Left lung (tissue), 10 donors: Measurements from ENCODE around the gene ESYT3. TPM values are rescaled to one million over a fixed set of nuclear protein-coding genes. Genes with fewer than 3 reads are reported as not detected.

ENCODE experiments used
- ATAC-seq: fragments of 200-7000 bp; cut with Tn5 transposase; one replicate; pipeline ENCODE4 v1.9.1; 2020; ENCODE audit warnings: moderate library complexity
- DNase-seq, 4 donors: peaks; one replicate each; pipeline ENCODE4 v3.0.0-alpha.2; 2013 to 2020
- H3K27ac ChIP-seq, 2 donors: fragments of 200-600 bp; sonication (generic) in 1 of 2; one replicate each; pipeline versions ENCODE4 v1.5.0 to v1.8.0; 2020 to 2021
- H3K27me3 ChIP-seq, 2 donors: fragments of 200-600 bp; sonication (generic) in 1 of 2; one replicate each; pipeline versions ENCODE4 v1.5.0 to v1.8.0; 2020 to 2021
- H3K36me3 ChIP-seq, 2 donors: fragments of 200-600 bp; sonication (generic) in 1 of 2; one replicate each; pipeline versions ENCODE4 v1.5.0 to v1.8.0; 2020 to 2021
- H3K4me1 ChIP-seq, 2 donors: fragments of 200-600 bp; one replicate each; pipeline ENCODE4 v1.8.0; 2021
- H3K4me3 ChIP-seq, 2 donors: fragments of 200-600 bp; sonication (generic) in 1 of 2; one replicate each; pipeline versions ENCODE4 v1.5.0 to v1.8.0; 2020 to 2021; ENCODE audit warnings: mild to moderate bottlenecking in 1 of 2
- H3K9me3 ChIP-seq, 2 donors: fragments of 200-600 bp; sonication (generic) in 1 of 2; one replicate each; pipeline versions ENCODE4 v1.5.0 to v1.8.0; 2020 to 2021
- CTCF ChIP-seq, 2 donors: fragments of 200-600 bp; sonication (generic) in 1 of 2; IDR thresholded peaks; one replicate each; pipeline versions ENCODE4 v1.5.0 to v1.8.0; 2021; ENCODE audit warnings: antibody characterized with exemption in 2 of 2
- intact Hi-C, 2 donors: fragments of 100-400 bp; cut with DNase I; formaldehyde crosslinking; loops; one replicate each; pipeline versions ENCODE4 v1.11.2 to v1.14.2; 2022
- polyA plus RNA-seq, 6 donors: library from polyadenylated mRNA; unstranded; fragments of 120-200 nt; gene quantifications; one replicate each; pipeline ENCODE4 v1.2.1, GENCODE V29; 2013; ENCODE audit not compliant: insufficient read length in 6 of 6
- total RNA-seq, 2 donors: library from RNA; stranded (reverse); fragmentation: NEBNext Ultra II Directional; extraction: Animal tissue kit (Norgen Biotek cat#: 25700); gene quantifications; one replicate each; pipeline ENCODE4 v1.2.1, GENCODE V29; 2021
- donor health status: DM: no; HTN: yes; CAD: no.
- donor health status: DM: no; HTN: no; CAD: no.

The ESYT3 gene
- total and polyA plus RNA-seq, 8 donors, result 18.7 to 44.4 (median 37.4) TPM

- H3K27ac ChIP-seq, result peak overlapping the region in 1 of 2 donors; percentile 53
- intact Hi-C loops, result no loop called here
- ATAC-seq, result peak; percentile 22
These were observed 36.3 kb downstream of the ESYT3 start for GRCh38 chr3:138470687-138471086.

GRCh38 chr3:138471481-138471880 lies 37.1 kb downstream of the ESYT3 start:
- DNase-seq (no peak), ATAC-seq (no peak)
- H3K36me3 ChIP-seq, result no peaks in the 10 kb centered on the region
- no peak for TF ChIP-seq CTCF (IDR thresholded peaks at IDR 0.05)
- intact Hi-C loops, result no loop called here
- no peaks in the 10 kb centered on the region for H3K27me3 ChIP-seq
- no peaks in the 10 kb centered on the region for H3K9me3 ChIP-seq
- H3K4me3 ChIP-seq, result no peak overlapping the region
- no peak overlapping the region for H3K27ac ChIP-seq
- peaks cover 9 to 11% of the 10 kb centered on the region in 2 donors for H3K4me1 ChIP-seq

More at GRCh38 chr3:138470687-138471086, 36.3 kb downstream of the ESYT3 start:
- H3K4me3 ChIP-seq, result no peak overlapping the region
- no peaks in the 10 kb centered on the region for H3K9me3 ChIP-seq
- TF ChIP-seq CTCF (IDR thresholded peaks at IDR 0.05), result no peak
- H3K27me3 ChIP-seq, result no peaks in the 10 kb centered on the region
- no peak for DNase-seq
- H3K4me1 ChIP-seq, result peaks cover 9 to 11% of the 10 kb centered on the region in 2 donors
- no peaks in the 10 kb centered on the region for H3K36me3 ChIP-seq

- H3K9me3 ChIP-seq, result no peaks in the 10 kb centered on the region
- no peaks in the 10 kb centered on the region for H3K27me3 ChIP-seq
- H3K4me1 ChIP-seq, result peaks cover 9 to 11% of the 10 kb centered on the region in 2 donors
- TF ChIP-seq CTCF (IDR thresholded peaks at IDR 0.05), result no peak
- no peak overlapping the region for H3K27ac ChIP-seq
- ATAC-seq, result no peak
- H3K4me3 ChIP-seq, result no peak overlapping the region
- no peaks in the 10 kb centered on the region for H3K36me3 ChIP-seq
- intact Hi-C loops, result no loop called here
- DNase-seq, result no peak
These were observed 37.9 kb downstream of the ESYT3 start for GRCh38 chr3:138472141-138472825.

- no peaks in the 10 kb centered on the region for H3K36me3 ChIP-seq
- no peak overlapping the region for H3K4me3 ChIP-seq
- H3K4me1 ChIP-seq, result peaks cover 9 to 11% of the 10 kb centered on the region in 2 donors
- intact Hi-C loops, result no loop called here
- no peaks in the 10 kb centered on the region for H3K27me3 ChIP-seq
- H3K9me3 ChIP-seq, result no peaks in the 10 kb centered on the region
- peak overlapping the region in 1 of 2 donors; percentile 17 for H3K27ac ChIP-seq
- ATAC-seq, result no peak
- no peak for TF ChIP-seq CTCF (IDR thresholded peaks at IDR 0.05)
- no peak for DNase-seq
These were observed 39.0 kb downstream of the ESYT3 start for GRCh38 chr3:138473391-138473790.

- intact Hi-C loops, result no loop called here
- ATAC-seq (peak; percentile 38), DNase-seq (peak in 3 of 4 donors; percentile 30 to 80 (median 76))
- Histone ChIP-seq H3K27me3 (no peaks in the 10 kb centered on the region), H3K27ac (peak overlapping the region in 1 of 2 donors; percentile 35), H3K9me3 (no peaks in the 10 kb centered on the region), H3K36me3 (no peaks in the 10 kb centered on the region), H3K4me1 (peaks cover 9 to 11% of the 10 kb centered on the region in 2 donors), H3K4me3 (no peak overlapping the region)
- TF ChIP-seq CTCF (IDR thresholded peaks at IDR 0.05), result no peak
These were observed 39.7 kb downstream of the ESYT3 start for GRCh38 chr3:138474163-138474562.
